Astrocyte (in vitro differentiated cells and primary cell): ENCODE measurements around the gene TINAG.

ENCODE experiments used
- CTCF ChIP-seq: IDR thresholded peaks from 2 replicates; pipeline ENCODE4 v1.5.1; 2011; ENCODE audit warnings: low read depth, mild to moderate bottlenecking, inconsistent platforms, low read length, moderate library complexity; ENCODE audit not compliant: insufficient read depth
- EZH2 ChIP-seq: IDR thresholded peaks from 2 replicates; pipeline ENCODE4 v1.6.1; 2012; ENCODE audit warnings: mild to moderate bottlenecking, low read length, inconsistent platforms; ENCODE audit not compliant: insufficient read depth

- TF ChIP-seq CTCF (no peak), EZH2 (no peak)
These were observed 69.5 kb downstream of the TINAG start for GRCh38 chr6:54377776-54378175.
